HG03342 (cell line): Measurements from ENCODE around the gene MAPK14.

ENCODE experiments used
- ATAC-seq: cut with Tn5 transposase; IDR thresholded peaks from one replicate; pipeline ENCODE4 v1.9.1; 2021; ENCODE audit warnings: mild to moderate bottlenecking, moderate library complexity; ENCODE audit not compliant: unreplicated experiment

Gene MAPK14

GRCh38 chr6:36098920-36099647 lies 71.5 kb downstream of the MAPK14 start:
- ATAC-seq: no peak

DNA sequence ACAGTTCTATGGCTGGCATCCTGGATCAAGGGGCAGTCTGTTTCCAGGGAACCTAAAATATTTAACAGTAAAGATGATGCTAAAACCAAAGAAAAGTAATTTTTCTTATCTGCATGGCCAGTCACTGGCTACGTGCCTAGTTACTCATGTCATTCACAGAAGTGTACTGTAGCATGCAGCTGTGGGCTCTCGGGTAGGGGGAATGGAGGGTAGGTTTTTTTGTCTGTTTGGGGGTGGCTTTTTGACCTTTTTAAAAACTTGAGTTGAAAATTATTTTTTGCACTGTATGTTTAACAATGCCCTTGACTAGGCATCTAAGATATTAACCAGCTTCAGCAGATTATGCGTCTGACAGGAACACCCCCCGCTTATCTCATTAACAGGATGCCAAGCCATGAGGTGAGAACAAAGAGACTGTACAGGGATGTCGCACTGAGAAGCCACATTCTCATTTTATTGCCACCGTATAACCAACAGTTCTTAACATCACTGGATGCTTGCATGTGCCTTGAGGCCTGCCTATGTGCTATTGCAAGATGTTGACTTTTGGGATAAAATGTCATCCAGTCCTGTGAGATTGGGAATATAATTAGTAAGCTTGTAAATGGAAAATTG lies 72.4 kb downstream of the MAPK14 start:
- ATAC-seq: no peak

- ATAC-seq: no peak
These were observed 74.1 kb downstream of the MAPK14 start for GRCh38 chr6:36101691-36102090.

DNA sequence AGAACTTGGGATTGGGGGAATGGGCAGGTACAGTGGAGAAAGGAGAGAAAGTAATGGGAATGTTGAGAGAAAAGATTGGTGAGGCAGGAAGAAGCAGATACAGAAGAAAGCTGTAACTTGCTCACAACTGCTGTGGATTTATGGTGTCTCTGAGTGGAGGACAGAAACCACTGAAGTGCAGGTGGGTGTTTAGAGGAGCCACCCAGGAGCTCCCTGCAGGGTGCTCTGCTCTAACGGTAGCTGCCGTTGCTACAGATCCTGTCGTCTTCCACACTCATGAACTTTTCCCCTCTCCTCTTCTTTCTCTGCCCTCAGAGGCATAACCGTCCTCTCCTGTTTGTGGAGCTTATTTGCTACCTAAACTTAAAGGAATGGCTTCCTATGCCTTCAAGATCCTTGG lies 75.2 kb downstream of the MAPK14 start:
- ATAC-seq: no peak

DNA sequence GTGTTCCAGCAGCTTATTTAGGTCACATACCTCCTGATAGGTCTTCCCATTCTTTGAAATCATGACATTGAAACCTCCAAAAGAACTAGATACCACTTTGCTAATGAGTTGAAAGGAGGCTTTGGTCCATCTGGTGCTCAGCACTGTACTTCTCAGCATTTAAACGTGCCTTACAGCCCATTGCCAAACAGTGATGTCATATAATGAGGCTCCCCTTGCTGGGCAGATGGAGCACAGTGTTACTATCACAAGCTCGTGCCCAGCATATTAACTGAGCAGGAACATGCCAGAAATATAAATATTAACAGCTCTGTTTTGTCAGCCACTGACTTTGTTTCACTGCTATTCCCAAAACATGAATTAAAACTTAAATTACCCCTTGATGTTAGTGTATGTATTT lies 77.2 kb downstream of the MAPK14 start:
- ATAC-seq: no peak

DNA sequence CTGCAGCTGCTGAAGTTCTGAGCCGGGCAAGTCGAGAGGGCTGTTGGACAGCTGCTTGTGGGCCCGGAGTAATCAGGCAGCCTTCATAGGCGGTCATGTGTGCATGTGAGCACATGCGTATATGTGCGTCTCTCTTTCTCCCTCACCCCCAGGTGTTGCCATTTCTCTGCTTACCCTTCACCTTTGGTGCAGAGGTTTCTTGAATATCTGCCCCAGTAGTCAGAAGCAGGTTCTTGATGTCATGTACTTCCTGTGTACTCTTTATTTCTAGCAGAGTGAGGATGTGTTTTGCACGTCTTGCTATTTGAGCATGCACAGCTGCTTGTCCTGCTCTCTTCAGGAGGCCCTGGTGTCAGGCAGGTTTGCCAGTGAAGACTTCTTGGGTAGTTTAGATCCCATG lies 81.5 kb downstream of the MAPK14 start:
- no peak for ATAC-seq

- no peak for ATAC-seq
These were observed 82.4 kb downstream of the MAPK14 start for GRCh38 chr6:36110050-36110449.

- ATAC-seq: no peak
These were observed 83.3 kb downstream of the MAPK14 start for GRCh38 chr6:36110863-36111262.

GRCh38 chr6:36111526-36111925 lies 83.9 kb downstream of the MAPK14 start:
- ATAC-seq: no peak

DNA sequence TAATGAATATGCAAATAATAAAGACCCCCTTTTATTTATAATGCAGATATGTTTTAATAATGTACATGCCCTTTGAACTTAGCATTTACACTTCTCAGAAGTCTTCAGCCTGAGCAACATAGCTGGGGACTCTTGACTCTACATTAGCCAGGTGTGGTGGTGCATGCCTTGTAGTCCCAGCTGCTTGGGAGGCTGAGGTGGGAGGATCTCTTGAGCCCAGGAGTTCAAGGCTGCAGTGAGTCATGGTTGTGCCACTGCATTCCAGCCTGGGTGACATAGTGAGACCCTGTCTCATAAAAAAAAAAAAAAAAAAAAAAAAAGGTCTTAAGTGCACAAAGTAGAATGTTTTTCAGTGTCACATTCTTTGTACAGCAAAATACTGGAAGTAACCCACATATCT lies 85.4 kb downstream of the MAPK14 start:
- ATAC-seq: no peak

DNA sequence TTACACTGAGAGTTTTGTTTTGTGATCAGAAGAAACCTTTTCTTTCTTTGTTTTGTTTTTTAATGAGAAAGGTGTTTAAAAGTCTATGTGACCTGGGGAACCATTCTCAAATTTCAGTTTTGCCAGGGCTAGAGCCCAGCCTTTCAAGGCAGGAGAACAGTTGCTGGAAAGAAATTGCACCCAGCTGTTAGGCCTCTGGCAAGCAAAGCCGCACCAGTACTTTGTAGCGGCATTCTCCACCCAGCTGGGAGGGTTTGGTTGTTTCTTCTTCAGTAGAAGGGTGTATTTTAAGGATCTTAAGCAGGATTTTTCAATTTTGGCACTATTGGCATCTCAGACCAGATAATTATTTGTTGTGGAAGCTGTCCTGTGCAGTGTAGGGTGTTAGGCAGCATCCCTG lies 86.1 kb downstream of the MAPK14 start:
- ATAC-seq: no peak

- no peak for ATAC-seq
These were observed 87.3 kb downstream of the MAPK14 start for GRCh38 chr6:36114798-36115408.

GRCh38 chr6:36115412-36115811 lies 87.8 kb downstream of the MAPK14 start:
- ATAC-seq: no peak

GRCh38 chr6:36116066-36116864 lies 88.7 kb downstream of the MAPK14 start:
- ATAC-seq: no peak

- no peak for ATAC-seq
These were observed 89.3 kb downstream of the MAPK14 start for GRCh38 chr6:36116943-36117342.

- ATAC-seq: no peak
These were observed 90.3 kb downstream of the MAPK14 start for GRCh38 chr6:36117658-36118549.

GRCh38 chr6:36118550-36119107 lies 91.0 kb downstream of the MAPK14 start:
- ATAC-seq: no peak

GRCh38 chr6:36119209-36119608 lies 91.6 kb downstream of the MAPK14 start:
- ATAC-seq: no peak

GRCh38 chr6:36120018-36120417 lies 92.4 kb downstream of the MAPK14 start:
- ATAC-seq: no peak

DNA sequence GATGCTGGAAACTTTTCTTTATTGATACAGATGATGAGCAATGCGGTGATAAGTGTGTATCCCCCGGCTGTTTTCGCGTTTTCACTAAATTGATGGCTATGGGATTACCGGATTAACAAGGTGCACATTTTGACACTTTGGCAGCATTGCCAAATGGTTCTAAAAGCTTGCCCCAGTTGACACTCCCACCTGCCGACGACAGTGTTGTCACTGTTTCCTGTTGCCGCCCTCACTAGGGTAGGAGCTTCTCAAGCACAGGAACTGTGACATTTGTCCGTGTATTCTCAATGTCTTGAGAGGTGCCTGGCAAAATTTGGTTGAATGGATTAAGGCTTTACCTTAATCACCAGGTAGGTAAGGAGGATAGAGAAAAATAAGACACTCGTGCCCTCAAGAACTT lies 92.9 kb downstream of the MAPK14 start:
- ATAC-seq: no peak
